Stimulated activated CD4-positive, alpha-beta T cell treated with anti-CD3 and anti-CD28 coated beads, Interleukin-2, amount 100 ng/mL, for 48 hours (primary cell): Measurements from ENCODE around the gene ESRRA.
"Not testable (repeated sequence)": the region's sequence is repeated elsewhere in the genome, so short reads cannot be mapped to it uniquely, and the experiment has no call there.

Source experiments
- DNase-seq, 2 donors: peaks; one replicate each; pipeline ENCODE4 v3.0.0-alpha.2; 2020

Gene ESRRA

GRCh38 chr11:64314146-64314804 lies 9.0 kb downstream of the ESRRA start:
- no peak for DNase-seq

- DNase-seq: no peak
These were observed 9.7 kb downstream of the ESRRA start for GRCh38 chr11:64314805-64315561.

DNA sequence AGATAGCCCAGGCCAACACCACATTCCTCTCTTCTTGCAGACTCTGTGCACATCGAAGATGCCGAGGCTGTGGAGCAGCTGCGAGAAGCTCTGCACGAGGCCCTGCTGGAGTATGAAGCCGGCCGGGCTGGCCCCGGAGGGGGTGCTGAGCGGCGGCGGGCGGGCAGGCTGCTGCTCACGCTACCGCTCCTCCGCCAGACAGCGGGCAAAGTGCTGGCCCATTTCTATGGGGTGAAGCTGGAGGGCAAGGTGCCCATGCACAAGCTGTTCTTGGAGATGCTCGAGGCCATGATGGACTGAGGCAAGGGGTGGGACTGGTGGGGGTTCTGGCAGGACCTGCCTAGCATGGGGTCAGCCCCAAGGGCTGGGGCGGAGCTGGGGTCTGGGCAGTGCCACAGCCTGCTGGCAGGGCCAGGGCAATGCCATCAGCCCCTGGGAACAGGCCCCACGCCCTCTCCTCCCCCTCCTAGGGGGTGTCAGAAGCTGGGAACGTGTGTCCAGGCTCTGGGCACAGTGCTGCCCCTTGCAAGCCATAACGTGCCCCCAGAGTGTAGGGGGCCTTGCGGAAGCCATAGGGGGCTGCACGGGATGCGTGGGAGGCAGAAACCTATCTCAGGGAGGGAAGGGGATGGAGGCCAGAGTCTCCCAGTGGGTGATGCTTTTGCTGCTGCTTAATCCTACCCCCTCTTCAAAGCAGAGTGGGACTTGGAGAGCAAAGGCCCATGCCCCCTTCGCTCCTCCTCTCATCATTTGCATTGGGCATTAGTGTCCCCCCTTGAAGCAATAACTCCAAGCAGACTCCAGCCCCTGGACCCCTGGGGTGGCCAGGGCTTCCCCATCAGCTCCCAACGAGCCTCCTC lies 10.6 kb downstream of the ESRRA start:
- DNase-seq: not testable (repeated sequence)

- no peak for DNase-seq
These were observed 11.5 kb downstream of the ESRRA start for GRCh38 chr11:64316672-64317324.

DNA sequence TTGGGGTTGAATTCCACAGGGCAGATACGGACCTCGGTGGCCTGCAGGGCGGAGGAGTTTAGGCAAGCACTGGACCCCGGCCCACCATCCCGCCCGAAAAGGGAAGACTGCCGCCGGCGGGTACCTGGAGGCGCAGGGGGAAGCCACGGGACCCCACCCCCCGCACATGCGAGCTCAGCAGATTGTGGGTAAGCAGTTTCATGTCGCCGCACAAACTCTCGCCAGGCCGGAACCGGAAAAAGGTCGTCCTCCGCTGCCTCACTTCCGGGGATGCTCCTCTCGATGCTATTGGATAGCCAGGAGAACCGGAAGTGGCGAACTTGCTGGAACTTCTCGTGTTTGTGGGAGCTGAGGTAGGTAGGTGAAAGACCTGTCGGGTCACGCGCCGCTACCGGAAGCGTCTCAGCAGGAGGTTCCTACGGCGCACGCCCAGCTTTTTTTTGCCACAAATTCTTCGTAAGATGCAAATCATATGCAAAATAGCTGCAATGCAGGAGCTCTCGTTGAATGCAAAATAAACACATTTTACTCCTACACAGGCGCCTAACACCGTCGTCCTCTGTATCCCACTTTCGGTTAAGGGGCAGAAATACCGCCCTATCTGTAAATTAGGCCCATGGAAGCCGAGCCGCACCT lies 12.1 kb downstream of the ESRRA start, which contains the start of gene TRMT112:
Gene TRMT112, minus strand, starts transcription at position 235 of the 636 bp plus-strand sequence. Its CDS starts 33 bp downstream, at position 202.
- peak; percentile 88 to 96 for DNase-seq

GRCh38 chr11:64317961-64318765 lies 12.8 kb downstream of the ESRRA start, which contains the start of gene PRDX5:
PRDX5 (plus strand) TSS chr11:64318121; CDS start chr11:64318216, 95 bp downstream.
- DNase-seq: peak; percentile 87 to 90

DNA sequence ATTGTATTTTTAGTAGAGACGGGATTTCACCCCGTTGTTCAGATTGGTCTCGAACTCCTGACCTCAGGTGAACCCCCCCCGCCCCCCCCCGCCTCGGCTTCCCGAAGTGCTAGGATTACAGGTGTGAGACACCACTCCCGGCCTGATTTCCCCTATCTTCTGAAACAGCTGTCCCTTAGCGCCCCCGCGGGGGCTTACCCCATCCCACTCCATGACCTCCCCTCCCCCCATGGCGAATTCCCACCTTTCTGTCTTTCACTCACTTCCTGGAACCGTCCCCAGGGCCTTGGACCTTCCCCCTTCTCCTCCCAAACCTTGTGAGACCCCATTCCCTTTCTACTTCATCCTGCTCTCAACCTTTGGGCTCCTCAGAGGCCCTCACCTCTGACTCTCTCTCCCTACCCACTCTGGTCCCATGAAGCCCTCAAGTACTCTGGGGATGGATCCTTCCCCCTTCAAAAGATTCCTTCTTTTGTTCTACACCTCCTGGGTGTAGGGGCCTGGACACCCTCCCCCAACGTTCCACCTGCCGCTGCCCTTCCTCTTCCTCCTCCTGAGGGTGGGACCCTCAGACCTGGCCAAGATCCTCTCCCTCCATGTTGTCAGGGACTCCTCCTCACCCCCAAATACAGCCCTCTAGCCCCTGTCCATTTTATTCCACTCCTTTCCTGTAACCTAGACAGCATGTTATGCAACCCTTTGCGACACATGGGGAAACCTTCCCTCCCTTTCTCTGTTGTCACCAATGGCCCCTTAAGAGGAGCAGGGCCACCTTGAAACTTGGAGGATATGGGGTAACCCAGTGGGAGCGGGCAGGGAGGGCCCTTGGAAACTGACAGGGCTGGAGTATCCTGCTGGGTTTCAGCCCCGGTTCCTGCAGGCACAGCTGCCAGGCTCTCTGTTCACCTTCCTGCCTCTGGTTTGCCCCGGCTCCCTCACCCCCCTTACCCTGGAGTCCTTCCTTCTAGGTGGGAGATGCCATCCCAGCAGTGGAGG lies 13.7 kb downstream of the ESRRA start:
- DNase-seq: no peak

DNA sequence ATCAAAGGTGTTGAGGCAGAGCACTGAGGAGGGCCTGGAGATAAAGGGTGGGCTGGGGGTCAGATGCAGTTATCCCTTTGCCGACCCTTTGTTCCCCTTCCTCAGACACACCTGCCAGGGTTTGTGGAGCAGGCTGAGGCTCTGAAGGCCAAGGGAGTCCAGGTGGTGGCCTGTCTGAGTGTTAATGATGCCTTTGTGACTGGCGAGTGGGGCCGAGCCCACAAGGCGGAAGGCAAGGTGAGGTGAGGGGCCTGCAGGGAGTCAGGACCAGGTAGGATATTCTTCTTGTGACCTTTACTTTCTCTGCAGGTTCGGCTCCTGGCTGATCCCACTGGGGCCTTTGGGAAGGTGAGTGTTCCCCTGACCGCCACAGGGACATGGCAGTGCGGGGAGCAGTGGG lies 15.2 kb downstream of the ESRRA start:
- no peak for DNase-seq

- DNase-seq: no peak
These were observed 15.7 kb downstream of the ESRRA start for GRCh38 chr11:64321026-64321425.

GRCh38 chr11:64321533-64321932 lies 16.2 kb downstream of the ESRRA start:
- DNase-seq: no peak

DNA sequence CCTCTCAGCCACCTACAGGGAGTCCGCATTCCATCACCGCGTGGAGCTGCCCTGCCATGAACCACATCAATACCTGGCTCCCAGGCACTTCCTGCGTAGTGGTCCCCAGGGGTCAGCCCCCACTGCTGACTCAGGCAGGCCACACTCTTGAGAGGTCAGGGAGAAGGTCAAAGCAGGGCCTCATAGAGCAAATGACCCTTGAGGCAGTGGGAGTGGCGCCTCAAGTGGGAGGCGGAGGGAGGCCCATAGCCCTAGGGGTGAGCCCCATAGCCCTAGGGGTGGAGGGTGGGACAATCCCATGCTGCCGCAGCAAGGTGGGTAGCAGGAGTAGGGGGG lies 17.6 kb downstream of the ESRRA start:
- no peak for DNase-seq

- DNase-seq: no peak
These were observed 18.0 kb downstream of the ESRRA start for GRCh38 chr11:64323373-64323772.

DNA sequence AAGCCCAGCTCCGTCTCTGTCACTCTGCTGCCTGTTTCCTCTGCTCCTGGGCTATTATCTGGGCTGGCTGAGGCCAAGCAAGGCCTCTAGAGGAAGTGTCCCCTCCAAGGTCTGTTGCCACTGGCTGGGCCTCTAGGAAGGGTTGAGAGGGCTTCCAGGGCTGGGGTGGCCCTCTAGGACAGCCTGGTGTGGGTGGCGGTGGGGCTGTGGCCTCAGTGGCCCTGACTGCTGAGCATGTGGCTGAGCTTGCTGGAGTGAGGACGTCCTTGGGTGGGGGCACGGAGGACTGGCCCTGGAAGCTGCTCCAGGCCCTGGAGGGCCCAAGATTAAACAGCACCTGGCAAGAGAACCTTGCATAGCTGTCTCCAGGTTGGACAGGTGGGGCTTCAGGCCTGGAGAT lies 18.7 kb downstream of the ESRRA start:
- not testable (repeated sequence) for DNase-seq

DNA sequence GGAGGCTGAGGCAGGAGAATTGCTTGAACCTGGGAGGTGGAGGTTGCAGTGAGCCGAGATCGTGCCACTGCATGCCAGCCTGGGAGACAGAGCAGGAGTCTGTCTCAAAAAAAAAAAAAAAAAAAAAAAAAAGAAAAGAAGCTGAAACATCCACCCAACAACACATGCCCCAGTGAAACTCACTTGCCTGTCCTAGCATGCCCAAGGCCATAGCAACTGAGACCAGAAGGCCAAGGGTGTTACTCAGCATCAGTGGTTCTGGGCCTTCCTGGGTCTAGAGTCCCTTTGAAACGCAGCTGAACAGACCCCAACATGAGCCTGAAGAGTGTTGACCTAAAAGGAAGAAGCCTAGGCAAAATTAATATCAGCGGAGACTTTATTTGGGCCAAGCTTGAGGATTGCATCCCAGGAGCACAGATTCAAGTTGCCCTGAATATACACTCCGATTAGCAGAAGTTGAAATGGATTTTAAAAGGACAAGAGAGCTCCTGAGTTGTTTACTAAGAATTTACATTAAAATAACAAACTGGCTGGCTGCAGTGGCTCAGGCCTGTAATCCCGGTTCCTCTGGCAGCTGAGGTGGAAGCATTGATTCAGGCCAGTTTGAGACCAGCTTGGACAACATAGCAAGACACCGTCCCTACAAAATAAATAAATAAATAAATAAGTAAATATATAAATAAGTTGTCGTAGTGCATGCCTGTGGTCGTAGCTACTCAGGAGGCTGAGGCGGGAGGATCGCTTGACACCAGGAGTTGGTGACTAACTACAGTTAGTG lies 19.6 kb downstream of the ESRRA start:
- DNase-seq: no peak

DNA sequence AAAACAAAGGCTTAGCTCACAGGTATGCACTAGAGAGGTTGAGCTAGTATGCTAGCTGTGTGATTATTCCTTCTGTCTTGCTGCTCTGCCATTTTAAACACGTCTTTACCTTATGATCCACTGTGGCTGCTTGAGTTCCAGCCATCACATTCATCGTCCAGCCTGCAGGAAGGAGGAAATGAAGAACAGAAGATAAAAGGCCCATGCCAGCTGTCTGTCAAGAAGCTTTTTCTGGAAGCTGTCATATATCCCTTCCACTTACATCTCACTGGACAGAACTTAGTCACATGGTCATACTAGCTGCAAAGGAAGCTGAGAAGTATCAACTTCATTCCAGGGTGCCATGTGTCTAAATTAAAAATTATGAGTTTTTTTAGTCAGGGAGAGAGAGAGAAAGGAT lies 22.1 kb downstream of the ESRRA start:
- DNase-seq: no peak

- no peak for DNase-seq
These were observed 22.7 kb downstream of the ESRRA start for GRCh38 chr11:64327993-64328392.

DNA sequence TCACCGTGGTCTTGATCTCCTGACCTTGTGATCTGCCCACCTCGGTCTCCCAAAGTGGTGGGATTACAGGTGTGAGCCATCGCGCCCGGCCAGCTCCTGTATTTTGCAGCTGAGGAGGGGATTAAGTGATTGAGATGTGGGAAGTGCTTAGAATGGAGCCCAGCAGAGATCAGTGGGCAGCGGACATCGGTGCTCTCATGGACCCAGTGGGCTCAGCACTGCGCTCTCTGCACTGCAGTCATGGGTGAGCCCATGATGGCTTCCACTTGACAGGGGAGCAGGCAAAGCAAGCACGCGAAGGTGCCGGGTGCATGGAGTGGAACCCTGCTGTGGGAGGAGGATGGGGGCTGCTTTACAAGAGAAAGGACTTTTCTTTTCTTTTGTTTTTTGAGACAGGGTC lies 25.6 kb downstream of the ESRRA start:
- DNase-seq: no peak

DNA sequence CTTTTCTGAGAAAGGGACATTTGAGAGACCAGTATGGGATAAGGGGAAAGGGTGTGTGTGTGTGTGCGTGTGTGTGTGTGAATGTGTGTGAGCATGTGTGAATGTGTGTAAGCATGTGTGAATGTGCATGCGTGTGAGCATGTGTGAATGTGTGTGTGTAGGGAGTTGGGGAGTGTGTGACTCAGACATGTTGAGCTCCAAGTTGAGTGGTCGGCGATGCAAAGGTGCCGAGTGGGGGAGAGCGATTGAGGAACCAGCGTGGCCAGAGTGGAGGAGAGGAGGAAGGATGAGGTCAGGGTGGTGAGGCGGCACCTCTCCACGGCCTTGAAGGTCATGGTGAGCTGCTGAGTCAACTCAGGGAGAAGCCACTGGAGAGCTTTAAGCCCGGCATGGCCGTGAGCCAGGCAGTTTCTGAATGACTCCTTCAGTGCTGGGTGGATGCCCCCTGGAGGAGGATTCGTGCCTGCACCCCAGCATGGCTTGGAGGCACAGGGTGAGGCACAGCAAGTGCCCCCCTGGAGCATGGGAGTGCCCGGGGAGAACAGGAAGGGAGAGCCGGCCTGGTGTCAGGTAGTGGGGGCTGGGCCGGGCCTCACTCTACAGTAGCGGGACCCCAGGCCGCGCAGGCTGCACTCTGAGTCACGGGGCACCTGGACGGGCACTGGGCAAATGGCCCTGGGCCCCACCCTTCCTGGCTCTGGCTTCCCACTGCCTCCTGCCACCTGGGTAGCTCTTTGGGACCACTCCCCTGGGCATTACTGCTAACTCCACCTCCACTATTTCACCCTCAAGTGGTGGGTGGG lies 26.4 kb downstream of the ESRRA start:
- DNase-seq: peak; percentile 67 to 69

- no peak for DNase-seq
These were observed 28.2 kb downstream of the ESRRA start for GRCh38 chr11:64333556-64333955.
